ENCODE results near the gene USP4.

DNA sequence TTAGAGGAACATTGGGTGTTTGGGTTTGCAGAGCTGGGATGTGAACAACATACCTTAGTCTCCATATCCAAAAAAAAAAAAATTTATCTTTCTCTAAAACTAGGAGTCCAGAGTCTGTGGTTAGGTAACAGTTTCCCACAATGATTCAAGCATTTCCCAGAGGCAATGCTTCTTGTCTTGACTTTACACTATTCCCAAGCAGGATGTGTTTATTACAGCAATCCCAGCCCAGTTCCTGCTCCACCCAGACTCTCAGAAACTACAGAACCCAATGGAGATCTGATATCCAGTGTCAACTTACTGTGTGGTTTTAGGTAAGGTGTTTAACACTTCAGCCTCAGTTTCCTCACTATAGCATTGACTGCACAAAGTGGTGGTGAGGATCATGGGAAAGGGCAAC is 60.5 kb downstream of the USP4 start:
- TF ChIP-seq POLR2AphosphoS5 (IDR thresholded peaks at IDR 0.05; ENCODE audit: borderline replicate concordance, low read depth, low read length): no peak
- TF ChIP-seq EZH2 (IDR thresholded peaks at IDR 0.05): no peak

Data from SK-N-MC (cell line).